ENCODE results near the gene NECTIN1. TPM values are rescaled to one million over a fixed set of nuclear protein-coding genes. Genes with fewer than 3 reads are reported as not detected.

The NECTIN1 gene
- total RNA-seq, 1 experiment from 2014 or later = 19.9 TPM

GRCh38 chr11:119717839-119718534 is 11.0 kb downstream of the NECTIN1 start:
- no TSS peak for BruUV-seq (replicated peaks)
- H3K4me1 ChIP-seq (ENCODE audit: insufficient read depth, low read length) = peaks cover 24% of the 10 kb centered on the region

GRCh38 chr11:119716582-119717498 is 12.2 kb downstream of the NECTIN1 start:
- no peaks in the 10 kb centered on the region for H3K9me2 ChIP-seq (replicated peaks; ENCODE audit: low read length)
- peaks cover 18% of the 10 kb centered on the region for H3K4me1 ChIP-seq (ENCODE audit: insufficient read depth, low read length)
- no peak overlapping the region for H3K4me3 ChIP-seq (ENCODE audit: low read length)
- H3K4me2 ChIP-seq (ENCODE audit: low read length) = no peak overlapping the region
- no peak overlapping the region for H3K9ac ChIP-seq (ENCODE audit: low read length)
- TF ChIP-seq EZH2phosphoT487 (IDR thresholded peaks at IDR 0.05; ENCODE audit: borderline replicate concordance, low read length) (no peak), CTCF (conservative IDR thresholded peaks at IDR 0.05; ENCODE audit: low read depth, low read length) (no peak), EZH2 (IDR thresholded peaks at IDR 0.05; ENCODE audit: low read length, unreplicated experiment) (no peak)
- ChIA-PET CTCF (no interaction called here), POLR2A (ENCODE audit: unreplicated experiment) (no interaction called here)
- DNase-seq (no peak), ATAC-seq (no peak)
- H3K27ac ChIP-seq (ENCODE audit: low read length) = no peak overlapping the region
- BruUV-seq (replicated peaks) = no TSS peak
- H2AFZ ChIP-seq (ENCODE audit: low read length) = no peak overlapping the region
- intact Hi-C loops (cut with micrococcal nuclease) = no loop called here
- H3K36me3 ChIP-seq (ENCODE audit: low read depth, low read length) = no peaks in the 10 kb centered on the region
- H3K9me3 ChIP-seq (ENCODE audit: low read length) = no peaks in the 10 kb centered on the region
- H3K79me2 ChIP-seq (ENCODE audit: low read length) = peaks cover 23% of the 10 kb centered on the region
- H4K20me1 ChIP-seq (ENCODE audit: low read length) = peaks cover 16% of the 10 kb centered on the region; the same call in 1 of the 2 replicates
- H3K27me3 ChIP-seq (ENCODE audit: low read length) = no peaks in the 10 kb centered on the region
- H3F3A ChIP-seq (ENCODE audit: low read length, unreplicated experiment) = no peaks in the 10 kb centered on the region

More at GRCh38 chr11:119717839-119718534, 11.0 kb downstream of the NECTIN1 start:
- Histone ChIP-seq H3K4me3 (ENCODE audit: low read length) (no peak overlapping the region), H3K9me2 (replicated peaks; ENCODE audit: low read length) (no peaks in the 10 kb centered on the region), H3K9me3 (ENCODE audit: low read length) (no peaks in the 10 kb centered on the region), H2AFZ (ENCODE audit: low read length) (no peak overlapping the region), H3K4me2 (ENCODE audit: low read length) (no peak overlapping the region), H3F3A (ENCODE audit: low read length, unreplicated experiment) (no peaks in the 10 kb centered on the region), H3K79me2 (ENCODE audit: low read length) (peaks cover 23% of the 10 kb centered on the region), H4K20me1 (ENCODE audit: low read length) (peaks cover 25% of the 10 kb centered on the region; the same call in 1 of the 2 replicates), H3K27ac (ENCODE audit: low read length) (no peak overlapping the region), H3K36me3 (ENCODE audit: low read depth, low read length) (no peaks in the 10 kb centered on the region), H3K9ac (ENCODE audit: low read length) (no peak overlapping the region), H3K27me3 (ENCODE audit: low read length) (no peaks in the 10 kb centered on the region)
- CTCF ChIA-PET = no interaction called here
- TF ChIP-seq CTCF (conservative IDR thresholded peaks at IDR 0.05; ENCODE audit: low read depth, low read length) (no peak), EZH2phosphoT487 (IDR thresholded peaks at IDR 0.05; ENCODE audit: borderline replicate concordance, low read length) (no peak), EZH2 (IDR thresholded peaks at IDR 0.05; ENCODE audit: low read length, unreplicated experiment) (no peak)
- no peak for ATAC-seq
- intact Hi-C loops (cut with micrococcal nuclease) = no loop called here
- DNase-seq = no peak
- POLR2A ChIA-PET (ENCODE audit: unreplicated experiment) = no interaction called here

Data from PC-3 (cell line).